Endothelial cell of umbilical vein (primary cell): Measurements from ENCODE around the gene CADM4. TPM values are rescaled to one million over a fixed set of nuclear protein-coding genes. Genes with fewer than 3 reads are reported as not detected.

Source experiments
- BruUV-seq: library from RNA; stranded (reverse); fragments of 400-500 nt; replicated peaks from 2 replicates; lab custom pipeline; 2021; lab: Mats Ljungman, UMichigan
- CTCF ChIA-PET: fragments of 300-600, 350-600 bp; sonication (Branson Sonifier 250); formaldehyde crosslinking; loops from one replicate; lab custom pipeline; 2021; ENCODE audit warnings: antibody characterized with exemption, inconsistent platforms; lab: Charles Lee
- POLR2A ChIA-PET: fragments of 300-600, 350-600 bp; sonication (Branson Sonifier 250); formaldehyde crosslinking; loops from one replicate; lab custom pipeline; 2021; ENCODE audit warnings: antibody characterized with exemption, inconsistent platforms; lab: Charles Lee
- DNase-seq: peaks from one replicate; pipeline ENCODE4 v3.0.0-alpha.2; 2011; ENCODE audit warnings: low read depth, low spot score
- FAIRE-seq: peaks from 2 replicates; lab custom pipeline; 2011; peaks lifted over from hg19 to GRCh38; lab: Jason Lieb, UNC
- H2AFZ ChIP-seq: 2 replicates; pipeline ENCODE4 v1.6.0; 2012; ENCODE audit warnings: low read depth, low read length, control low read depth, inconsistent platforms
- H3K27ac ChIP-seq: 2 replicates; pipeline ENCODE4 v1.5.1; 2011; ENCODE audit warnings: low read depth, mild to moderate bottlenecking, control low read depth, low read length, moderate library complexity; ENCODE audit not compliant: insufficient read depth
- H3K27me3 ChIP-seq, 2 experiments: 2 replicates each; pipeline versions ENCODE4 v1.6.0 to v1.6.1; 2011; ENCODE audit warnings: low read length in 2 of 2, mixed read lengths in 1 of 2; ENCODE audit not compliant: control insufficient read depth in 2 of 2, insufficient read depth in 2 of 2
- H3K36me3 ChIP-seq, 2 experiments: 2 replicates in 1 of 2; 3 replicates in 1 of 2; pipeline ENCODE4 v1.5.1; 2011; ENCODE audit warnings: low read length in 2 of 2, mild to moderate bottlenecking in 1 of 2, moderate library complexity in 1 of 2; ENCODE audit not compliant: control insufficient read depth in 2 of 2, insufficient read depth in 2 of 2; ENCODE audit errors: extremely low read depth in 1 of 2
- H3K4me1 ChIP-seq: 3 replicates; pipeline ENCODE4 v1.5.1; 2011; ENCODE audit warnings: mild to moderate bottlenecking, low read length; ENCODE audit not compliant: control insufficient read depth, insufficient read depth; ENCODE audit errors: extremely low read depth
- H3K4me2 ChIP-seq: 2 replicates; pipeline ENCODE4 v1.6.1; 2011; ENCODE audit warnings: low read length, control low read depth, mixed read lengths; ENCODE audit not compliant: insufficient read depth
- H3K4me3 ChIP-seq, 3 experiments: fragments of 200-600 bp in 1 of 3; sonication (generic), shearing (Covaris generic) in 1 of 3; replicated peaks in 1 of 3; 2 replicates each; pipeline ENCODE4 v1.5.1; 2011 to 2016; ENCODE audit warnings: control low read depth in 3 of 3, low read length in 3 of 3, mild to moderate bottlenecking in 2 of 3, inconsistent platforms in 1 of 3, low read depth in 1 of 3, moderate library complexity in 1 of 3; ENCODE audit not compliant: insufficient read depth in 1 of 3
- H3K79me2 ChIP-seq: 2 replicates; pipeline ENCODE4 v1.6.0; 2012; ENCODE audit warnings: low read length, inconsistent platforms; ENCODE audit not compliant: control insufficient read depth, insufficient read depth
- H3K9ac ChIP-seq: replicated peaks from 2 replicates; pipeline ENCODE3; 2011; ENCODE audit warnings: low read length, control low read depth; ENCODE audit not compliant: insufficient read depth; ENCODE audit errors: extremely low read depth
- H3K9me1 ChIP-seq: replicated peaks from 3 replicates; pipeline ENCODE4 v1.6.0; 2011; ENCODE audit warnings: mild to moderate bottlenecking, low read length; ENCODE audit not compliant: control insufficient read depth, insufficient read depth; ENCODE audit errors: extremely low read depth
- H3K9me3 ChIP-seq: replicated peaks from 2 replicates; pipeline ENCODE4 v1.5.1; 2012; ENCODE audit warnings: low read length, inconsistent platforms; ENCODE audit not compliant: control insufficient read depth, insufficient read depth
- H4K20me1 ChIP-seq: replicated peaks from 2 replicates; pipeline ENCODE3; 2011; ENCODE audit warnings: mild to moderate bottlenecking, low read length; ENCODE audit not compliant: control insufficient read depth, insufficient read depth; ENCODE audit errors: extremely low read depth
- CTCF ChIP-seq, 2 donors: IDR thresholded peaks; 1 replicate in 1 of 2; 2 replicates in 1 of 2; pipeline ENCODE4 v1.5.1; 2011; ENCODE audit warnings: low read length in 2 of 2, mild to moderate bottlenecking in 2 of 2, moderate library complexity in 2 of 2, control low read depth in 1 of 2, inconsistent platforms in 1 of 2, low read depth in 1 of 2; ENCODE audit not compliant: insufficient read depth in 1 of 2; ENCODE audit errors: extremely low read depth in 1 of 2
- EZH2 ChIP-seq: IDR thresholded peaks from 2 replicates; pipeline ENCODE4 v1.6.1; 2012; ENCODE audit warnings: borderline replicate concordance, low read depth, mild to moderate bottlenecking, moderate library complexity, low read length, inconsistent platforms; ENCODE audit not compliant: severe bottlenecking
- FOS ChIP-seq: IDR thresholded peaks from 2 replicates; pipeline ENCODE4 v1.6.1; 2011; ENCODE audit warnings: mild to moderate bottlenecking, low read length, moderate library complexity, borderline replicate concordance; ENCODE audit not compliant: insufficient read depth
- GATA2 ChIP-seq: IDR thresholded peaks from 2 replicates; pipeline ENCODE4 v1.7.0; 2011; ENCODE audit warnings: low read depth, mild to moderate bottlenecking, moderate library complexity, mixed read lengths, low read length; ENCODE audit not compliant: insufficient read length, insufficient read depth
- JUN ChIP-seq: IDR thresholded peaks from 2 replicates; pipeline ENCODE4 v1.6.1; 2011; ENCODE audit warnings: borderline replicate concordance, low read depth; ENCODE audit not compliant: insufficient read length, insufficient read depth
- MYC ChIP-seq: IDR thresholded peaks from one replicate; pipeline ENCODE4 v1.6.1; 2011; ENCODE audit warnings: mild to moderate bottlenecking, low read depth, low read length
- POLR2A ChIP-seq: IDR thresholded peaks from 2 replicates; pipeline ENCODE4 v1.6.1; 2012; ENCODE audit warnings: low read depth, mild to moderate bottlenecking, control low read depth, low read length
- POLR2AphosphoS5 ChIP-seq: IDR thresholded peaks from 2 replicates; pipeline ENCODE4 v1.6.1; 2012; ENCODE audit warnings: low read depth, mild to moderate bottlenecking, control low read depth, low read length, moderate library complexity; ENCODE audit not compliant: insufficient read depth
- dilution Hi-C: fragments of 300-500 bp; cut with MboI; formaldehyde crosslinking; loops from one replicate; pipeline ENCODE4 v1.15.0; 2019; ENCODE audit warnings: low sequenced_read_pairs; ENCODE audit not compliant: extremely low pct_ligation_motif_present
- intact Hi-C: fragments of 100-400 bp; cut with micrococcal nuclease; formaldehyde crosslinking; loops from one replicate; pipeline ENCODE4 v1.10.0; 2022
- polyA plus RNA-seq, 4 experiments: library from polyadenylated mRNA; depleted of rRNA in 3 of 4; stranded (reverse) in 3 of 4; unstranded in 1 of 4; fragments of >200 nt; gene quantifications; 2 replicates each; pipeline versions ENCODE4 v1.2.1 to v1.2.3, GENCODE V29; 2011 to 2012; ENCODE audit warnings: missing spikeins in 1 of 4
- total RNA-seq: library from RNA; stranded (reverse); gene quantifications from 2 replicates; pipeline ENCODE4 v1.2.3, GENCODE V29; 2021
- TF ChIP-seq, protein P1 (sequence below): IDR thresholded peaks from 2 replicates; pipeline ENCODE4 v1.6.1; 2011; ENCODE audit not compliant: insufficient read depth, insufficient read length

The CADM4 gene
- total and polyA plus RNA-seq, 2 donors (not counting 3 experiments of a cell fraction or from before 2014, with no cell fraction given): 5.0 to 7.5 TPM

GRCh38 chr19:43595999-43596841 lies 43.4 kb downstream of the CADM4 start, which contains the start of the genes IRGQ and ZNF576:
Gene IRGQ, minus strand, starts transcription at chr19:43596134. Its CDS starts 796 bp downstream, at chr19:43595338.
Gene ZNF576, plus strand, starts transcription at chr19:43596595. Its CDS starts 514 bp downstream, at chr19:43597109.
- H3K9ac ChIP-seq: peak within 1 kb of the TSS; percentile 98
- no peaks in the 10 kb centered on the region for H4K20me1 ChIP-seq
- BruUV-seq: no TSS peak
- intact Hi-C loops (loop anchor here (1.0 kb wide), 8 partner anchors 21 to 189 kb away; partner anchors contain the start of genes PINLYP, XRCC1, ZNF428 and ZNF575), dilution Hi-C loops (no loop called here)
- CTCF ChIA-PET: interaction anchor here (0.6 to 5.7 kb wide), 15 partner anchors 11 to 213 kb away, joined by 3 to 158 read pairs (median 5); partner anchors contain the start of genes PINLYP, XRCC1 and ZNF575
- TF ChIP-seq, protein P1, sequence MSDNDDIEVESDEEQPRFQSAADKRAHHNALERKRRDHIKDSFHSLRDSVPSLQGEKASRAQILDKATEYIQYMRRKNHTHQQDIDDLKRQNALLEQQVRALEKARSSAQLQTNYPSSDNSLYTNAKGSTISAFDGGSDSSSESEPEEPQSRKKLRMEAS: peak; percentile 65
- TF ChIP-seq JUN (peak; percentile 62), POLR2A (peak; percentile 81), MYC (no peak), CTCF (IDR thresholded peaks at IDR 0.05; ENCODE audit: extremely low read depth in 1 of 2, insufficient read depth in 1 of 2, low read depth in 1 of 2, low read length in 2 of 2) (no peak), GATA2 (no peak), EZH2 (no peak), FOS (no peak), POLR2AphosphoS5 (peak; percentile 68)
- H3K9me1 ChIP-seq: no peaks in the 10 kb centered on the region
- H3K36me3 ChIP-seq: peaks cover 12 to 26% of the 10 kb centered on the region in 2 experiments
- no peaks in the 10 kb centered on the region for H3K27me3 ChIP-seq
- H3K4me3 ChIP-seq: peak within 1 kb of the TSS; percentile 69 to 89 (median 74)
- H3K4me2 ChIP-seq: peak within 1 kb of the TSS; percentile 95
- H3K4me1 ChIP-seq: peaks cover 24% of the 10 kb centered on the region
- peaks cover 40% of the 10 kb centered on the region for H3K79me2 ChIP-seq
- POLR2A ChIA-PET: interaction anchor here (0.7 to 0.9 kb wide), 2 partner anchors 35 to 72 kb away, joined by 3 to 6 read pairs; no protein-coding TSS in a partner anchor
- DNase-seq (peak; percentile 100), FAIRE-seq (peak; percentile 100)
- no peaks in the 10 kb centered on the region for H3K9me3 ChIP-seq
- H2AFZ ChIP-seq: peak within 1 kb of the TSS; percentile 66
- peak within 1 kb of the TSS; percentile 96 for H3K27ac ChIP-seq
